Glutamatergic neuron (in vitro differentiated cells): ENCODE data around the gene PPIL1. TPM values are rescaled to one million over a fixed set of nuclear protein-coding genes. Genes with fewer than 3 reads are reported as not detected.

Experiments
- DNase-seq: peaks from one replicate; pipeline ENCODE4 v3.0.0; 2022
- H3K27ac Mint-ChIP-seq: one replicate; pipeline ENCODE4 v1.8.0; 2020; ENCODE audit warnings: mild to moderate bottlenecking, mixed read lengths, inconsistent platforms; ENCODE audit not compliant: unreplicated experiment
- H3K27me3 Mint-ChIP-seq: one replicate; pipeline ENCODE4 v1.8.0; 2020; ENCODE audit warnings: mild to moderate bottlenecking, moderate library complexity, mixed read lengths, inconsistent platforms; ENCODE audit not compliant: unreplicated experiment
- H3K36me3 Mint-ChIP-seq: one replicate; pipeline ENCODE4 v1.8.0; 2020; ENCODE audit warnings: mild to moderate bottlenecking, mixed read lengths, inconsistent platforms; ENCODE audit not compliant: unreplicated experiment
- H3K4me1 Mint-ChIP-seq: one replicate; pipeline ENCODE4 v1.8.0; 2020; ENCODE audit warnings: mild to moderate bottlenecking, low read depth, mixed read lengths, inconsistent platforms; ENCODE audit not compliant: unreplicated experiment
- H3K4me3 Mint-ChIP-seq: one replicate; pipeline ENCODE4 v1.8.0; 2020; ENCODE audit warnings: mild to moderate bottlenecking, mixed read lengths, inconsistent platforms; ENCODE audit not compliant: unreplicated experiment
- H3K9me3 Mint-ChIP-seq: one replicate; pipeline ENCODE4 v1.8.0; 2020; ENCODE audit warnings: mild to moderate bottlenecking, moderate library complexity, mixed read lengths, inconsistent platforms; ENCODE audit not compliant: unreplicated experiment
- CTCF ChIP-seq: fragments of 200-600 bp; sonication (generic); IDR thresholded peaks from one replicate; pipeline ENCODE4 v1.5.0; 2021; ENCODE audit not compliant: partially characterized antibody, unreplicated experiment
- long read RNA-seq: library from polyadenylated mRNA; unstranded; transcript quantifications from one replicate; pipeline ENCODE4 v2.0.0, GENCODE V29; 2020; ENCODE audit not compliant: unreplicated experiment
- total RNA-seq: library from RNA; stranded (reverse); fragmentation: NEBNext Ultra II Directional; extraction: Animal tissue kit (Norgen Biotek cat#: 25700); gene quantifications from one replicate; pipeline ENCODE4 v1.2.1, GENCODE V29; 2021; ENCODE audit not compliant: unreplicated experiment

The PPIL1 gene
- 28.6 TPM for total RNA-seq
- long read RNA-seq, transcript PPIL1-201 (4 exons, 1,739 nt), result major isoform, 33 of 36 reads
- long read RNA-seq, partial matches to known transcripts, result 2 of 36 reads
- long read RNA-seq, other reads (novel, unspliced or antisense), result 1 of 36 reads

DNA sequence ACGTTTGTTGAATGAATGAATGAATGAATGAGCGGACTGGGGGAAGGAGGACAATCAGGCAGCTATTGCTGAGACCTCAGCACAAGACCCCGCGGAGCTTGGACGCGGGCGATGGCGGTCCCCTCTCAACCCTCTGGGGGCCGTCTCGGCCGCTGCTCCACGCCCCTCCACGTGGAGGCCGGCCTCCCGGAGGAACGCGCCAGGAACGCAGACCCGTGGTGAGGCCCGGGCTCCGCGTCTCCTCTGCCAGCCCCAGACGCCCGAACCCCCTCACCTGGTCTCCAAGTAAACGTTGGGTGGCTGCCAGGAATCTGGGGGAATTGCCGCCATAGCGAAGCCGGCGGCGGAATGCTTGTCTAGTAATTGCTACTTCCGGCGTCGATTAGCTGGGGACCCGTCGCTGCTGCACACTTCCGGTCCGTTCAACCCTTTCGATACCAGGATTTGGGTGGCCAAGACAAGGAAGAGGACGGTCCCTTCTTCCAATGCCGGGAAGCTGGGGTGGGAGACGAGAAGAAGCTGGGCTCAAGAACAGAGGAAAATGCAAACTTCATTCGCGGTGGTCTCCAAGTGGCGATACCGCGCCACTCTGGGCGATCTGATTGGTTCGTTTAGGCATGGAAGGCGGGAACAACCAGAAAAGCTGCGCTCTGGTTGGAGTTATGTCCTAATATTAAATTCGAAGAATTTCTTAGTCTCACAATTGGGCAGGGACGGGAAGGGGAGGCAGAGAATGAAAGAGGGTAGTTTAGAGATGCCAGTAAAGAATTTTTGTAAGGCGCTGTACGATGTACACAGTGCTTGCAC is at the start of gene PPIL1:
Gene PPIL1 (minus strand): TSS at position 361 of the 807 bp plus-strand sequence. CDS start 31 bp downstream, at position 330.
- H3K4me1 Mint-ChIP-seq, result peaks cover 7% of the 10 kb centered on the region
- peak; percentile 78 for DNase-seq
- H3K36me3 Mint-ChIP-seq, result no peaks in the 10 kb centered on the region
- H3K27ac Mint-ChIP-seq, result peak within 1 kb of the TSS; percentile 99
- TF ChIP-seq CTCF, result no peak
- H3K4me3 Mint-ChIP-seq, result peak within 1 kb of the TSS; percentile 99
- no peaks in the 10 kb centered on the region for H3K9me3 Mint-ChIP-seq
- H3K27me3 Mint-ChIP-seq, result no peaks in the 10 kb centered on the region

DNA sequence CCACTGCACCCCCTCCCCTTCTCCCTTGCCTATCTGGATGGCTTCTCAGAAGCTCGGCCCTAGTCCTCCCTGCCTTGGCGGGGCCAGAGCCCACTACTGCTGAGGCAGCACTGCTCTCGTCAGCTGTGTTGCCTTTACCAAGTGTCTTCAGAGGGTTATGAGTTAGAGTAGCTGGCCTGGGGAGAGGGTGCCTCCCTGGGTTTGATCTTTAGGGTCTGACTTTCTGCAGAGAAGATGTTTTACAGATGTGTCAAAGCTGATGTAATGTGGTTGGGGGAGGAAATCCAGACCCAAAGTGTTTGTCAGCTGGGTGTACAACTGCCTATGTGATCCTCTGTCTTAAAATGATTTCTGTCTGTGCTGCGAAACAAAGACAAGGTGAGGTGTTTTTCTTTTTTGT is 49.5 kb upstream of the PPIL1 start:
- Mint-ChIP-seq H3K27ac (no peak overlapping the region), H3K4me3 (no peak overlapping the region), H3K4me1 (peaks cover 14% of the 10 kb centered on the region), H3K36me3 (peaks cover 11% of the 10 kb centered on the region), H3K27me3 (peaks cover 4% of the 10 kb centered on the region), H3K9me3 (peaks cover 2% of the 10 kb centered on the region)
- no peak for TF ChIP-seq CTCF
- DNase-seq, result no peak

DNA sequence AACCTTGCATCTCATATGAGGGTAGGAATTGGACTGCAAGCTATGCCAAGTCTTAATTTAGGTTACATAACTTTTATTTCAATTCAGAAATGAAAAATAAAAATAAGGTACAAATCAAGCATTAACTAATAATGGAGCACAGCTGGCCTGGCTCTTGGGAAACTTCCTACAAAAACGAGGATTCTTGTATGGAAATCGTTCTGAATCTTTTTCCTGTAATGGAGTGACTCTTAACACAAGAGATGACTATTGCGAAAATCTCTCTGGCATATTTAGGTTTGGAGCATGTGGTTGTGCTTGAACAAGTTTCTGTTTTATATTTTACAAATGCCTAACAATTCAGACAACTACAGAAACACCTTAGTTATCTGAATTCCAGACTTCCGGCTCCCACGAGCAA is 45.9 kb upstream of the PPIL1 start:
- H3K4me1 Mint-ChIP-seq, result no peaks in the 10 kb centered on the region
- H3K27me3 Mint-ChIP-seq, result peaks cover 4% of the 10 kb centered on the region
- DNase-seq, result no peak
- TF ChIP-seq CTCF, result no peak
- H3K4me3 Mint-ChIP-seq, result no peak overlapping the region
- no peak overlapping the region for H3K27ac Mint-ChIP-seq
- peaks cover 11% of the 10 kb centered on the region for H3K36me3 Mint-ChIP-seq
- no peaks in the 10 kb centered on the region for H3K9me3 Mint-ChIP-seq

DNA sequence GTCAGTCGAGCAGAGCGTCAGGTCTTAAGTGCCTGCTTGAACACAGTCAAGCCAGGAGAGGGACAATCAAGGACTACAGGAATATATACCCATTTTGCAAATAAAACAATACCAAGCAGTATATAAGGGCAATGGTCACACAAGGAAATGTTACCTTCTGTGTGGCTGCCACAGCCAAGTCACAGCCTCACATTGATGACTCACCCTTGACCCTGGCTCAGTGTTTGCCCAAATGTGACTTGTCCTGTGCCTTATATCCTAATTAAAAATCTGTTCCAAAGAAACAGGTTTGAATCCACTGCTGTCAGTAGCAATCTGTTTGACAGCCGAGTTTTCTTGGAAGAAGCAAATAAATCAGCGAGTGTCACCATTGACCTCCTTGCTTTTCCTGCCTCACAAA is 45.4 kb upstream of the PPIL1 start:
- Mint-ChIP-seq H3K27me3 (peaks cover 6% of the 10 kb centered on the region), H3K4me1 (no peaks in the 10 kb centered on the region), H3K27ac (no peak overlapping the region), H3K9me3 (no peaks in the 10 kb centered on the region), H3K4me3 (no peak overlapping the region), H3K36me3 (peaks cover 8% of the 10 kb centered on the region)
- TF ChIP-seq CTCF, result no peak
- no peak for DNase-seq
